Ovary (tissue), 9 donors: Measurements from ENCODE around the gene CCNB1IP1. TPM values are rescaled to one million over a fixed set of nuclear protein-coding genes. Genes with fewer than 3 reads are reported as not detected.

Experiments used
- DNase-seq, 5 donors: peaks; one replicate each; pipeline ENCODE4 v3.0.0-alpha.2; 2019 to 2020
- H3K27ac ChIP-seq, 2 donors: fragments of 200-600 bp; one replicate each; pipeline versions ENCODE4 v1.5.1 to v1.8.0; 2019 to 2022
- H3K27me3 ChIP-seq: fragments of 200-600 bp; one replicate; pipeline ENCODE4 v1.8.0; 2022
- H3K36me3 ChIP-seq: fragments of 200-600 bp; sonication (generic); one replicate; pipeline ENCODE4 v1.5.1; 2019
- H3K4me1 ChIP-seq: one replicate; pipeline ENCODE4 v1.8.1; 2013; ENCODE audit warnings: mild to moderate bottlenecking, moderate library complexity; ENCODE audit not compliant: insufficient read depth
- H3K4me3 ChIP-seq: fragments of 200-600 bp; sonication (generic); one replicate; pipeline ENCODE4 v1.5.1; 2017
- H3K9me3 ChIP-seq, 2 donors: fragments of 200-600 bp in 1 of 2; sonication (generic) in 1 of 2; one replicate each; pipeline versions ENCODE4 v1.5.1 to v1.8.1; 2013 to 2019; ENCODE audit warnings: mild to moderate bottlenecking in 1 of 2, moderate library complexity in 1 of 2
- EP300 ChIP-seq: sonication (generic); formaldehyde crosslinking; IDR thresholded peaks from one replicate; pipeline ENCODE4 v1.6.1; 2017; ENCODE audit warnings: antibody characterized with exemption
- POLR2A ChIP-seq: fragments of 450-650 bp; IDR thresholded peaks from one replicate; pipeline ENCODE4 v1.6.1; 2017; ENCODE audit warnings: antibody characterized with exemption, mild to moderate bottlenecking, moderate library complexity
- WGBS, 3 donors: extraction: QIAGEN DNeasy Blood & Tissue Kit in 1 of 3; methylation state at CpG; one replicate each; pipeline versions ENCODE4 v1.1.5 to v1.1.7; 2013 to 2017; 5-methylcytosine and 5-hydroxymethylcytosine counted together
- intact Hi-C, 4 donors: fragments of 100-400 bp; cut with DNase I; formaldehyde crosslinking; loops; one replicate each; pipeline versions ENCODE4 v1.11.0 to v1.15.1; 2022 to 2023
- polyA plus RNA-seq, 2 donors: library from polyadenylated mRNA; stranded (reverse); fragments of 200-250 nt in 1 of 2; fragments of 350-450 nt in 1 of 2; fragmentation: Illumina TruSeq in 1 of 2; extraction: RNeasy Lipid Tissue Mini Kit (QIAGEN cat#74804) in 1 of 2; gene quantifications; one replicate each; pipeline ENCODE4 v1.2.3, GENCODE V29; 2013 to 2014
- small RNA-seq: library from RNA; depleted of rRNA; stranded (forward); fragments of <200 nt; gene quantifications from one replicate; pipeline ENCODE3, GENCODE V24; 2016
- total RNA-seq, 7 donors: library from RNA; depleted of rRNA in 2 of 7; stranded (reverse); fragments of >200 nt in 2 of 7; fragmentation: NEBNext Ultra II Directional in 3 of 7; extraction: Animal tissue kit (Norgen Biotek cat#: 25700) in 3 of 7; gene quantifications; one replicate each; pipeline versions ENCODE4 v1.1.0 to v1.2.4, GENCODE V29; 2016 to 2023
- TF ChIP-seq, protein P1 (sequence below), 3 donors: fragments of 450-650 bp in 2 of 3; fragments of 200-600 bp in 1 of 3; IDR thresholded peaks; one replicate each; pipeline versions ENCODE4 v1.5.1 to v1.8.0; 2016 to 2022; ENCODE audit warnings: antibody characterized with exemption in 3 of 3, mild to moderate bottlenecking in 1 of 3
- donor health status: DM: no; HTN: no; CAD: no; lungs with moderate emphysema.
- donor health status: DM: no; HTN: no; CAD: no.
- donor health status: Bipolar disorder and iron deficiency.
- donor health status: DM: yes; HTN: yes; CAD: no.
- donor health status: DM: no; HTN: no; CAD: no.
- donor health status: DM: yes; HTN: yes; CAD: no.

The CCNB1IP1 gene
- total and polyA plus RNA-seq, 9 donors, result 57.1 to 150 (median 88.0) TPM

DNA sequence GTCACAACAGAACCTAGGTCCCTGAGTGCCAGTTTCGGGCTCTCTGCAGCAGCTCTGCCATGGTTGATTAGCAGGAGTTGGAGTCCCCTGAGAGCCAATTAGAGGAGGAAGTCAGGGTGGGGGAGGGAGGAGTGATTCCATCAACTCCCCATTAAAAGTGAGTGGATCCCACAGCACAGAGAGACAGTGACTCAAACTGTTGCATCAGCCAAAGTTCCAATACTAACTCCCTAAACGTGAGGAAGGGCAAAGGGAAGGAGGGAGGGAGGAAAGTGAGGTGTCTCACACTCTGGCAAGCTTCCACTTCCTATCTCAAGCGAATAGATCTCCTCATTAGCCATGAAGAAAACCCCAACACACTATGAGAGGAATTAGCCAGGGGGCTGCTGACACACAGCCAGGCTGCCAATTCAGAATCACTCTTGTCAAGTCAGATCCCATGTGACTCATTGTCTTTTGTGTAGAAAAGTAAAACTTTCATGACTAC lies 70.4 kb downstream of the CCNB1IP1 start:
- no peaks in the 10 kb centered on the region for H3K36me3 ChIP-seq
- H3K9me3 ChIP-seq, result no peaks in the 10 kb centered on the region
- H3K4me1 ChIP-seq, result no peaks in the 10 kb centered on the region
- TF ChIP-seq POLR2A (no peak), EP300 (no peak)
- TF ChIP-seq, protein P1, sequence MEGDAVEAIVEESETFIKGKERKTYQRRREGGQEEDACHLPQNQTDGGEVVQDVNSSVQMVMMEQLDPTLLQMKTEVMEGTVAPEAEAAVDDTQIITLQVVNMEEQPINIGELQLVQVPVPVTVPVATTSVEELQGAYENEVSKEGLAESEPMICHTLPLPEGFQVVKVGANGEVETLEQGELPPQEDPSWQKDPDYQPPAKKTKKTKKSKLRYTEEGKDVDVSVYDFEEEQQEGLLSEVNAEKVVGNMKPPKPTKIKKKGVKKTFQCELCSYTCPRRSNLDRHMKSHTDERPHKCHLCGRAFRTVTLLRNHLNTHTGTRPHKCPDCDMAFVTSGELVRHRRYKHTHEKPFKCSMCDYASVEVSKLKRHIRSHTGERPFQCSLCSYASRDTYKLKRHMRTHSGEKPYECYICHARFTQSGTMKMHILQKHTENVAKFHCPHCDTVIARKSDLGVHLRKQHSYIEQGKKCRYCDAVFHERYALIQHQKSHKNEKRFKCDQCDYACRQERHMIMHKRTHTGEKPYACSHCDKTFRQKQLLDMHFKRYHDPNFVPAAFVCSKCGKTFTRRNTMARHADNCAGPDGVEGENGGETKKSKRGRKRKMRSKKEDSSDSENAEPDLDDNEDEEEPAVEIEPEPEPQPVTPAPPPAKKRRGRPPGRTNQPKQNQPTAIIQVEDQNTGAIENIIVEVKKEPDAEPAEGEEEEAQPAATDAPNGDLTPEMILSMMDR (IDR thresholded peaks at IDR 0.05), result no peak
- DNase-seq, result no peak
- H3K27me3 ChIP-seq, result no peaks in the 10 kb centered on the region
- intact Hi-C loops, result no loop called here
- H3K4me3 ChIP-seq, result no peak overlapping the region
- no peak overlapping the region for H3K27ac ChIP-seq
- 32 to 43% (median 38%) methylated on average over 3 of the region's 3 CpGs for WGBS, 3 donors

Small RNA genes lying within 50 kb of the gene (small RNA-seq; reads per million reads assigned to genes)
- gene SNORA79B (not detected), gene SNORD126 (191 reads per million, percentile 93 among the genes with 10 or more reads in this experiment)

Other genes starting within 250 kb of the CCNB1IP1 start
- gene OR4K17, start 222.5 kb downstream of the CCNB1IP1 start, total RNA-seq, result not detected
- gene OR4K17, start 222.5 kb downstream of the CCNB1IP1 start, polyA plus RNA-seq, result not detected
- gene OR4N5, start 194.5 kb downstream of the CCNB1IP1 start, total RNA-seq, result not detected
- gene OR4N5, start 194.5 kb downstream of the CCNB1IP1 start, polyA plus RNA-seq, result not detected
- gene OR11G2, start 142.4 kb downstream of the CCNB1IP1 start, total RNA-seq, result not detected
- gene OR11G2, start 142.4 kb downstream of the CCNB1IP1 start, polyA plus RNA-seq, result not detected
- not detected for gene OR11H6, start 109.6 kb downstream of the CCNB1IP1 start, total RNA-seq
- not detected for gene OR11H6, start 109.6 kb downstream of the CCNB1IP1 start, polyA plus RNA-seq
- gene OR11H7, start 104.3 kb downstream of the CCNB1IP1 start, total RNA-seq, result not detected
- not detected for gene OR11H7, start 104.3 kb downstream of the CCNB1IP1 start, polyA plus RNA-seq
- not detected for gene OR11H4, start 94.0 kb downstream of the CCNB1IP1 start, total RNA-seq
- not detected for gene OR11H4, start 94.0 kb downstream of the CCNB1IP1 start, polyA plus RNA-seq
- 10 to 100 TPM in 6 of 7 donors, 1 to 10 TPM in 1; 9.4 to 22.0 (median 17.1) TPM for gene TTC5, start 27.3 kb downstream of the CCNB1IP1 start, total RNA-seq
- gene TTC5, start 27.3 kb downstream of the CCNB1IP1 start, polyA plus RNA-seq, result 10 to 100 TPM in 1 of 2 donors, 1 to 10 TPM in 1; 7.9 to 14.2 TPM
- 10 to 100 TPM in 5 of 7 donors, 1 to 10 TPM in 2; 7.1 to 25.6 (median 22.8) TPM for gene PARP2, start 10.4 kb upstream of the CCNB1IP1 start, total RNA-seq
- 10 to 100 TPM; 16.5 to 38.7 TPM for gene PARP2, start 10.4 kb upstream of the CCNB1IP1 start, polyA plus RNA-seq
- 10 to 100 TPM in 6 of 7 donors, 1 to 10 TPM in 1; 8.2 to 24.0 (median 18.2) TPM for gene TEP1, start 80.2 kb upstream of the CCNB1IP1 start, total RNA-seq
- gene TEP1, start 80.2 kb upstream of the CCNB1IP1 start, polyA plus RNA-seq, result 10 to 100 TPM in 1 of 2 donors, 1 to 10 TPM in 1; 8.5 to 29.1 TPM
- gene KLHL33, start 102.9 kb upstream of the CCNB1IP1 start, total RNA-seq, result 1 to 10 TPM in 2 of 7 donors, under 1 TPM in 5; under 0.01 to 1.2 (median 0.72) TPM
- 1 to 10 TPM in 1 of 2 donors, under 1 TPM in 1; 0.73 to 1.1 TPM for gene KLHL33, start 102.9 kb upstream of the CCNB1IP1 start, polyA plus RNA-seq
- 10 to 100 TPM; 31.8 to 68.8 (median 37.6) TPM for gene OSGEP, start 121.5 kb upstream of the CCNB1IP1 start, total RNA-seq
- gene OSGEP, start 121.5 kb upstream of the CCNB1IP1 start, polyA plus RNA-seq, result 10 to 100 TPM; 38.1 to 39.4 TPM
- 100 to 1,000 TPM; 141 to 172 (median 159) TPM for gene APEX1, start 121.9 kb upstream of the CCNB1IP1 start, total RNA-seq
- gene APEX1, start 121.9 kb upstream of the CCNB1IP1 start, polyA plus RNA-seq, result 100 to 1,000 TPM; 182 to 292 TPM
- 10 to 100 TPM; 11.8 to 32.0 (median 24.2) TPM for gene PIP4P1, start 128.2 kb upstream of the CCNB1IP1 start, total RNA-seq
- 10 to 100 TPM; 29.7 to 32.9 TPM for gene PIP4P1, start 128.2 kb upstream of the CCNB1IP1 start, polyA plus RNA-seq
- gene PNP, start 136.1 kb upstream of the CCNB1IP1 start, total RNA-seq, result 1 to 10 TPM; 3.4 to 9.2 (median 7.1) TPM
- gene PNP, start 136.1 kb upstream of the CCNB1IP1 start, polyA plus RNA-seq, result 10 to 100 TPM in 1 of 2 donors, 1 to 10 TPM in 1; 8.5 to 23.0 TPM
- gene RNASE10, start 172.3 kb upstream of the CCNB1IP1 start, total RNA-seq, result under 1 TPM in 5 of 7 donors, not detected in 2; 0.20 to 0.75 (median 0.53) TPM
- under 1 TPM in 1 of 2 donors, not detected in 1; 0.06 TPM for gene RNASE10, start 172.3 kb upstream of the CCNB1IP1 start, polyA plus RNA-seq
- gene RNASE9, start 227.8 kb upstream of the CCNB1IP1 start, total RNA-seq, result not detected
- not detected for gene RNASE9, start 227.8 kb upstream of the CCNB1IP1 start, polyA plus RNA-seq